Transverse colon (tissue), 3 donors: ENCODE data around the gene LAMB1.

Experiments
- EP300 ChIP-seq: sonication (generic); formaldehyde crosslinking; IDR thresholded peaks from one replicate; pipeline ENCODE4 v1.6.1; 2017; ENCODE audit warnings: antibody characterized with exemption, low read depth
- TF ChIP-seq, protein P1 (sequence below), 5 experiments: fragments of 200-600 bp in 3 of 5; fragments of 450-650 bp in 2 of 5; sonication (generic) in 3 of 5; IDR thresholded peaks; 1 replicate in 2 of 5; 2 replicates in 3 of 5; pipeline ENCODE4 v1.5.1; 2016 to 2017; ENCODE audit warnings: antibody characterized with exemption in 5 of 5, inconsistent platforms in 3 of 5, mild to moderate bottlenecking in 2 of 5, moderate library complexity in 1 of 5

DNA sequence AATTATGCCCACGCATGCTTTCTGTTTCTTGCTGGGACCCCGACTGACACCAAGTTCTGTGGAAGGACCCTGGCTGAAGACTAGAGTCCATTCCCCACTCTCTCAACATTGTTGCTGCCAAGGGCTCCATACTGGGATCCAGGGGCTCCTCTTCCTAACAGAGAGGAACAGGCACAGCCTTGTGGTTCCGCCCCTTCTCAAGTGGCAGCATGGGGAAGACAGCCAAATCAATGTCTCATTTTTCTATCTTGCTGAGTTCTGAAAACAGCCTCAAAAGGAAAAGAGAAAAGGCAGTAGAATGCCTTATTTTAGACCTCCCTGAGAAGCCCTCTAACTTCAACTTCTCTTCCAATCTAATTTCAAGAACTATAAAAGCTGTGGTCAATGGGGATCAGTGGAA is 23.7 kb upstream of the LAMB1 start:
- TF ChIP-seq, protein P1, sequence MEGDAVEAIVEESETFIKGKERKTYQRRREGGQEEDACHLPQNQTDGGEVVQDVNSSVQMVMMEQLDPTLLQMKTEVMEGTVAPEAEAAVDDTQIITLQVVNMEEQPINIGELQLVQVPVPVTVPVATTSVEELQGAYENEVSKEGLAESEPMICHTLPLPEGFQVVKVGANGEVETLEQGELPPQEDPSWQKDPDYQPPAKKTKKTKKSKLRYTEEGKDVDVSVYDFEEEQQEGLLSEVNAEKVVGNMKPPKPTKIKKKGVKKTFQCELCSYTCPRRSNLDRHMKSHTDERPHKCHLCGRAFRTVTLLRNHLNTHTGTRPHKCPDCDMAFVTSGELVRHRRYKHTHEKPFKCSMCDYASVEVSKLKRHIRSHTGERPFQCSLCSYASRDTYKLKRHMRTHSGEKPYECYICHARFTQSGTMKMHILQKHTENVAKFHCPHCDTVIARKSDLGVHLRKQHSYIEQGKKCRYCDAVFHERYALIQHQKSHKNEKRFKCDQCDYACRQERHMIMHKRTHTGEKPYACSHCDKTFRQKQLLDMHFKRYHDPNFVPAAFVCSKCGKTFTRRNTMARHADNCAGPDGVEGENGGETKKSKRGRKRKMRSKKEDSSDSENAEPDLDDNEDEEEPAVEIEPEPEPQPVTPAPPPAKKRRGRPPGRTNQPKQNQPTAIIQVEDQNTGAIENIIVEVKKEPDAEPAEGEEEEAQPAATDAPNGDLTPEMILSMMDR (IDR thresholded peaks at IDR 0.05): no peak
- TF ChIP-seq EP300: no peak
